ENCODE data around the gene BLMH. TPM values are rescaled to one million over a fixed set of nuclear protein-coding genes. Genes with fewer than 3 reads are reported as not detected.

Gene BLMH
- total and polyA plus RNA-seq, 10 of the 15 experiments (the other 5 are each of a cell fraction or from before 2014, with no cell fraction given), result 16.1 to 63.9 (median 54.0) TPM

GRCh38 chr17:30234296-30234695 is 57.4 kb downstream of the BLMH start:
- Histone ChIP-seq H3K9me3 (replicated peaks; ENCODE audit: control insufficient read depth, insufficient read depth, low read length) (no peaks in the 10 kb centered on the region), H4K20me1 (ENCODE audit: control insufficient read depth, insufficient read depth) (no peaks in the 10 kb centered on the region), H3K27me3 (replicated peaks in 1 of 2; ENCODE audit: control insufficient read depth in 2 of 2, insufficient read depth in 2 of 2, low read length in 1 of 2) (no peaks in the 10 kb centered on the region), H3K27ac (ENCODE audit: control insufficient read depth, insufficient read depth) (no peak overlapping the region), H2AFZ (ENCODE audit: control insufficient read depth, low read depth, low read length) (no peak overlapping the region; the same call in 1 of the 2 replicates), H3K36me3 (ENCODE audit: control insufficient read depth in 2 of 2, insufficient read depth in 2 of 2, low read length in 1 of 2) (no peaks in the 10 kb centered on the region), H3K4me3 (no peak overlapping the region), H3K79me2 (ENCODE audit: control insufficient read depth, insufficient read depth, low read length) (no peaks in the 10 kb centered on the region), H3K4me1 (ENCODE audit: control insufficient read depth, insufficient read depth, low read length) (peaks cover 29% of the 10 kb centered on the region), H3K4me2 (ENCODE audit: control insufficient read depth, insufficient read depth) (no peak overlapping the region), H3K9ac (ENCODE audit: control insufficient read depth, insufficient read depth, low read length) (no peak overlapping the region)
- WGBS (ENCODE audit: insufficient coverage, insufficient replicate concordance, low lambda C conversion rate, missing lambda C conversion rate), result 67% methylated on average over 6 of the region's 6 CpGs
- CTCF ChIA-PET, result interaction anchor here (0.9 to 5.6 kb wide), 5 partner anchors 9 to 129 kb away, joined by 3 to 127 read pairs (median 20); no protein-coding TSS in a partner anchor
- in situ Hi-C loops (cut with MboI), result no loop called here
- TF ChIP-seq POLR2AphosphoS2 (IDR thresholded peaks at IDR 0.05; ENCODE audit: low read depth, low read length), result no peak
- no peak for TF ChIP-seq CUX1 (IDR thresholded peaks at IDR 0.05; ENCODE audit: insufficient replicate concordance, low read depth, low read length)
- TF ChIP-seq ZBTB4 (CRISPR knock-in tag; IDR thresholded peaks at IDR 0.05), result no peak
- no peak for TF ChIP-seq PAX8 (IDR thresholded peaks at IDR 0.05)
- no peak for TF ChIP-seq ZNF274 (IDR thresholded peaks at IDR 0.05; ENCODE audit: insufficient read depth, insufficient read length)
- TF ChIP-seq TCF7 (IDR thresholded peaks at IDR 0.05; ENCODE audit: borderline replicate concordance), result no peak
- no peak for TF ChIP-seq ATF2 (IDR thresholded peaks at IDR 0.05; ENCODE audit: low read length)
- FAIRE-seq (no peak), DNase-seq (ENCODE audit: low read depth, low spot score) (no peak), ATAC-seq (no peak)
- SMC1A ChIA-PET (ENCODE audit: uncharacterized antibody, unreplicated experiment), result interaction anchor here (0.7 to 4.5 kb wide), 10 partner anchors 9 to 129 kb away, joined by 3 to 69 read pairs (median 3); no protein-coding TSS in a partner anchor
- BruUV-seq (replicated peaks), result no TSS peak
- POLR2A ChIA-PET, result no interaction called here
- intact Hi-C loops (cut with micrococcal nuclease; ENCODE audit: unreplicated experiment), result loop anchor here (2.0 to 10.0 kb wide), 2 partner anchors 61 to 101 kb away; partner anchors contain the start of gene TMIGD1
- RAD21 ChIA-PET (ENCODE audit: unreplicated experiment), result interaction anchor here (0.8 to 3.3 kb wide), 6 partner anchors 9 to 129 kb away, joined by 3 to 52 read pairs (median 6); no protein-coding TSS in a partner anchor

Data from GM12878 (cell line).